ENCODE measurements around the gene CPNE2. TPM values are rescaled to one million over a fixed set of nuclear protein-coding genes. Genes with fewer than 3 reads are reported as not detected.
"Not testable (repeated sequence)": the region's sequence is repeated elsewhere in the genome, so short reads cannot be mapped to it uniquely, and the experiment has no call there.

Gene CPNE2
- polyA plus RNA-seq, 12 donors, result 23.0 to 50.7 (median 26.5) TPM; not detected in 1

- no peak for DNase-seq
Measured at GRCh38 chr16:57094911-57095310, 2.5 kb downstream of the CPNE2 start.

GRCh38 chr16:57096192-57096591 lies 3.8 kb downstream of the CPNE2 start:
- no peak for DNase-seq

GRCh38 chr16:57096793-57097192 lies 4.4 kb downstream of the CPNE2 start:
- no peak for DNase-seq

GRCh38 chr16:57098188-57098841 lies 5.9 kb downstream of the CPNE2 start:
- no peak for DNase-seq

GRCh38 chr16:57099965-57100364 lies 7.6 kb downstream of the CPNE2 start:
- not testable (repeated sequence) for DNase-seq

- no peak for DNase-seq
Measured at GRCh38 chr16:57100445-57100844, 8.1 kb downstream of the CPNE2 start.

GRCh38 chr16:57102888-57103851 lies 10.8 kb downstream of the CPNE2 start:
- DNase-seq, result no peak

- DNase-seq, result no peak
Measured at GRCh38 chr16:57104706-57105105, 12.3 kb downstream of the CPNE2 start.

- no peak for DNase-seq
Measured at GRCh38 chr16:57105184-57105583, 12.8 kb downstream of the CPNE2 start.

GRCh38 chr16:57106767-57107166 lies 14.4 kb downstream of the CPNE2 start:
- DNase-seq, result no peak

GRCh38 chr16:57107321-57107922 lies 15.0 kb downstream of the CPNE2 start:
- no peak for DNase-seq

- DNase-seq, result no peak
Measured at GRCh38 chr16:57108432-57108831, 16.0 kb downstream of the CPNE2 start.

GRCh38 chr16:57109259-57110105 lies 17.1 kb downstream of the CPNE2 start:
- DNase-seq, result not testable (repeated sequence)

GRCh38 chr16:57110937-57111336 lies 18.6 kb downstream of the CPNE2 start:
- DNase-seq, result no peak

- no peak for DNase-seq
Measured at GRCh38 chr16:57111420-57111819, 19.0 kb downstream of the CPNE2 start.

GRCh38 chr16:57112403-57113041 lies 20.1 kb downstream of the CPNE2 start:
- no peak for DNase-seq

GRCh38 chr16:57113042-57113453 lies 20.7 kb downstream of the CPNE2 start:
- DNase-seq, result no peak

GRCh38 chr16:57113664-57114063 lies 21.3 kb downstream of the CPNE2 start:
- DNase-seq, result no peak

GRCh38 chr16:57115168-57115513 lies 22.8 kb downstream of the CPNE2 start:
- DNase-seq, result no peak

GRCh38 chr16:57115514-57116182 lies 23.3 kb downstream of the CPNE2 start:
- peak; percentile 49 for DNase-seq

Measured in muscle of arm (tissue), 12 donors.